ENCODE data around the gene NDUFB10. TPM values are rescaled to one million over a fixed set of nuclear protein-coding genes. Genes with fewer than 3 reads are reported as not detected.
A peak's percentile ranks its signal among the peaks of the same experiment; 100 is the strongest.

Gene NDUFB10
- total and polyA plus RNA-seq, 10 of the 15 experiments (the other 5 are each of a cell fraction or from before 2014, with no cell fraction given), result 52.2 to 319 (median 130) TPM

DNA sequence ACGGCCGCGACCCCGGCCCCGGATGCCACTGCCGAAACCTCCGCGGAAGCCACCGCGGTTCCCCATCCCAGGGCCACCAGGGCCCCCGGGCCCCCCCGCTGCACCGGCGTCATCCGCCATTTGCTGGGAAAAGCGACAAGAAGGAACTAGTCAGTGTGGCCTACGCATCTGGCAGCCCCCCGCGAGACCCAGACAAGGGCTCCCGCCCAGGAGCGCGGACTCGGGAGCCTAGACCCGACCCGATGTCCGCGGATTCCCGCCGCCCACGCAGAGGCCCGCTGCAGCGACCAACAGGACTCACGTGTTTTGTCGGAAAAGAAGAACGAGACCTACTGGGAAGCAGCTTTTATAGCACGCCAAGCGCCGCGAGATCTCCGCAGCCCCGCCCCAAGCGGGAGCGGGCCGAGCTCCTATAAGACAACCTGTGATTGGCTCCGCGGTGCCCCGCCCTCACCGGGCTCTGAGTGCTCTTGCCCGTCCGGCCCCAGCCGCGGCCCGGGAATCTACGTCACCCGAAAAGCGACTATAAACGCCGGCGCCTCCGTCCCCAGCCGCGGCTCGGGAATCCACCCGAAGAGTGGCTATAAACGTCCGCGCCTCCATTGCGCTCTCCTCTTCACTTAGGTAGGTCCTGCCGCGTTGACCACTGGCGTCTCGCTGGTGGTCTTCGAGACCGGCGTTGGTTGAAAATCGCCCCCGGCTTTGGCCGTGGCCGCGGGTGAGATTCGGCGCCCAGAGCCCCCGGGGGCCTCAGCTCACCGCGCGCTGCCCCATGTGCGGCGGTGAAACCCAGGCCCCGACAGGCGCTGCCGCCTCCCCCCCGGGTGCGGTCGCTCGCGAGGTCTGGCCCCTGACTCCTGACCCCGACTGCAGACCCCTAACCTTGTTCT is 5.4 kb downstream of the NDUFB10 start, which contains the start of gene RPS2 (continued):
- TF ChIP-seq TAF1 (IDR thresholded peaks at IDR 0.05; ENCODE audit: borderline replicate concordance, low read depth, low read length), result peak; percentile 100
- TF ChIP-seq, protein P1, sequence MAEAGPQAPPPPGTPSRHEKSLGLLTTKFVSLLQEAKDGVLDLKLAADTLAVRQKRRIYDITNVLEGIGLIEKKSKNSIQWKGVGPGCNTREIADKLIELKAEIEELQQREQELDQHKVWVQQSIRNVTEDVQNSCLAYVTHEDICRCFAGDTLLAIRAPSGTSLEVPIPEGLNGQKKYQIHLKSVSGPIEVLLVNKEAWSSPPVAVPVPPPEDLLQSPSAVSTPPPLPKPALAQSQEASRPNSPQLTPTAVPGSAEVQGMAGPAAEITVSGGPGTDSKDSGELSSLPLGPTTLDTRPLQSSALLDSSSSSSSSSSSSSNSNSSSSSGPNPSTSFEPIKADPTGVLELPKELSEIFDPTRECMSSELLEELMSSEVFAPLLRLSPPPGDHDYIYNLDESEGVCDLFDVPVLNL (IDR thresholded peaks at IDR 0.05; ENCODE audit: low read depth, low read length), result peak; percentile 40; the same call in 1 of the 2 replicates
- peak; percentile 45; the same call in 1 of the 2 replicates for TF ChIP-seq NFIC (IDR thresholded peaks at IDR 0.05; ENCODE audit: low read depth, low read length)
- TF ChIP-seq, protein P2, sequence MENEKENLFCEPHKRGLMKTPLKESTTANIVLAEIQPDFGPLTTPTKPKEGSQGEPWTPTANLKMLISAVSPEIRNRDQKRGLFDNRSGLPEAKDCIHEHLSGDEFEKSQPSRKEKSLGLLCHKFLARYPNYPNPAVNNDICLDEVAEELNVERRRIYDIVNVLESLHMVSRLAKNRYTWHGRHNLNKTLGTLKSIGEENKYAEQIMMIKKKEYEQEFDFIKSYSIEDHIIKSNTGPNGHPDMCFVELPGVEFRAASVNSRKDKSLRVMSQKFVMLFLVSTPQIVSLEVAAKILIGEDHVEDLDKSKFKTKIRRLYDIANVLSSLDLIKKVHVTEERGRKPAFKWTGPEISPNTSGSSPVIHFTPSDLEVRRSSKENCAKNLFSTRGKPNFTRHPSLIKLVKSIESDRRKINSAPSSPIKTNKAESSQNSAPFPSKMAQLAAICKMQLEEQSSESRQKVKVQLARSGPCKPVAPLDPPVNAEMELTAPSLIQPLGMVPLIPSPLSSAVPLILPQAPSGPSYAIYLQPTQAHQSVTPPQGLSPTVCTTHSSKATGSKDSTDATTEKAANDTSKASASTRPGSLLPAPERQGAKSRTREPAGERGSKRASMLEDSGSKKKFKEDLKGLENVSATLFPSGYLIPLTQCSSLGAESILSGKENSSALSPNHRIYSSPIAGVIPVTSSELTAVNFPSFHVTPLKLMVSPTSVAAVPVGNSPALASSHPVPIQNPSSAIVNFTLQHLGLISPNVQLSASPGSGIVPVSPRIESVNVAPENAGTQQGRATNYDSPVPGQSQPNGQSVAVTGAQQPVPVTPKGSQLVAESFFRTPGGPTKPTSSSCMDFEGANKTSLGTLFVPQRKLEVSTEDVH (IDR thresholded peaks at IDR 0.05; ENCODE audit: low read depth, partially characterized antibody), result no peak
- peak; percentile 99 for TF ChIP-seq CBFB (IDR thresholded peaks at IDR 0.05; ENCODE audit: low read depth)
- peak; percentile 92 for TF ChIP-seq KLF5 (IDR thresholded peaks at IDR 0.05; ENCODE audit: partially characterized antibody)
- TF ChIP-seq SUZ12 (IDR thresholded peaks at IDR 0.05; ENCODE audit: unreplicated experiment), result no peak
- peak; percentile 99 for TF ChIP-seq CHD2 (IDR thresholded peaks at IDR 0.05; ENCODE audit: borderline replicate concordance, low read depth, low read length)
- TF ChIP-seq, protein P3, sequence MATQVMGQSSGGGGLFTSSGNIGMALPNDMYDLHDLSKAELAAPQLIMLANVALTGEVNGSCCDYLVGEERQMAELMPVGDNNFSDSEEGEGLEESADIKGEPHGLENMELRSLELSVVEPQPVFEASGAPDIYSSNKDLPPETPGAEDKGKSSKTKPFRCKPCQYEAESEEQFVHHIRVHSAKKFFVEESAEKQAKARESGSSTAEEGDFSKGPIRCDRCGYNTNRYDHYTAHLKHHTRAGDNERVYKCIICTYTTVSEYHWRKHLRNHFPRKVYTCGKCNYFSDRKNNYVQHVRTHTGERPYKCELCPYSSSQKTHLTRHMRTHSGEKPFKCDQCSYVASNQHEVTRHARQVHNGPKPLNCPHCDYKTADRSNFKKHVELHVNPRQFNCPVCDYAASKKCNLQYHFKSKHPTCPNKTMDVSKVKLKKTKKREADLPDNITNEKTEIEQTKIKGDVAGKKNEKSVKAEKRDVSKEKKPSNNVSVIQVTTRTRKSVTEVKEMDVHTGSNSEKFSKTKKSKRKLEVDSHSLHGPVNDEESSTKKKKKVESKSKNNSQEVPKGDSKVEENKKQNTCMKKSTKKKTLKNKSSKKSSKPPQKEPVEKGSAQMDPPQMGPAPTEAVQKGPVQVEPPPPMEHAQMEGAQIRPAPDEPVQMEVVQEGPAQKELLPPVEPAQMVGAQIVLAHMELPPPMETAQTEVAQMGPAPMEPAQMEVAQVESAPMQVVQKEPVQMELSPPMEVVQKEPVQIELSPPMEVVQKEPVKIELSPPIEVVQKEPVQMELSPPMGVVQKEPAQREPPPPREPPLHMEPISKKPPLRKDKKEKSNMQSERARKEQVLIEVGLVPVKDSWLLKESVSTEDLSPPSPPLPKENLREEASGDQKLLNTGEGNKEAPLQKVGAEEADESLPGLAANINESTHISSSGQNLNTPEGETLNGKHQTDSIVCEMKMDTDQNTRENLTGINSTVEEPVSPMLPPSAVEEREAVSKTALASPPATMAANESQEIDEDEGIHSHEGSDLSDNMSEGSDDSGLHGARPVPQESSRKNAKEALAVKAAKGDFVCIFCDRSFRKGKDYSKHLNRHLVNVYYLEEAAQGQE (IDR thresholded peaks at IDR 0.05; ENCODE audit: low read depth, low read length), result peak; percentile 63
- TF ChIP-seq, protein P4, sequence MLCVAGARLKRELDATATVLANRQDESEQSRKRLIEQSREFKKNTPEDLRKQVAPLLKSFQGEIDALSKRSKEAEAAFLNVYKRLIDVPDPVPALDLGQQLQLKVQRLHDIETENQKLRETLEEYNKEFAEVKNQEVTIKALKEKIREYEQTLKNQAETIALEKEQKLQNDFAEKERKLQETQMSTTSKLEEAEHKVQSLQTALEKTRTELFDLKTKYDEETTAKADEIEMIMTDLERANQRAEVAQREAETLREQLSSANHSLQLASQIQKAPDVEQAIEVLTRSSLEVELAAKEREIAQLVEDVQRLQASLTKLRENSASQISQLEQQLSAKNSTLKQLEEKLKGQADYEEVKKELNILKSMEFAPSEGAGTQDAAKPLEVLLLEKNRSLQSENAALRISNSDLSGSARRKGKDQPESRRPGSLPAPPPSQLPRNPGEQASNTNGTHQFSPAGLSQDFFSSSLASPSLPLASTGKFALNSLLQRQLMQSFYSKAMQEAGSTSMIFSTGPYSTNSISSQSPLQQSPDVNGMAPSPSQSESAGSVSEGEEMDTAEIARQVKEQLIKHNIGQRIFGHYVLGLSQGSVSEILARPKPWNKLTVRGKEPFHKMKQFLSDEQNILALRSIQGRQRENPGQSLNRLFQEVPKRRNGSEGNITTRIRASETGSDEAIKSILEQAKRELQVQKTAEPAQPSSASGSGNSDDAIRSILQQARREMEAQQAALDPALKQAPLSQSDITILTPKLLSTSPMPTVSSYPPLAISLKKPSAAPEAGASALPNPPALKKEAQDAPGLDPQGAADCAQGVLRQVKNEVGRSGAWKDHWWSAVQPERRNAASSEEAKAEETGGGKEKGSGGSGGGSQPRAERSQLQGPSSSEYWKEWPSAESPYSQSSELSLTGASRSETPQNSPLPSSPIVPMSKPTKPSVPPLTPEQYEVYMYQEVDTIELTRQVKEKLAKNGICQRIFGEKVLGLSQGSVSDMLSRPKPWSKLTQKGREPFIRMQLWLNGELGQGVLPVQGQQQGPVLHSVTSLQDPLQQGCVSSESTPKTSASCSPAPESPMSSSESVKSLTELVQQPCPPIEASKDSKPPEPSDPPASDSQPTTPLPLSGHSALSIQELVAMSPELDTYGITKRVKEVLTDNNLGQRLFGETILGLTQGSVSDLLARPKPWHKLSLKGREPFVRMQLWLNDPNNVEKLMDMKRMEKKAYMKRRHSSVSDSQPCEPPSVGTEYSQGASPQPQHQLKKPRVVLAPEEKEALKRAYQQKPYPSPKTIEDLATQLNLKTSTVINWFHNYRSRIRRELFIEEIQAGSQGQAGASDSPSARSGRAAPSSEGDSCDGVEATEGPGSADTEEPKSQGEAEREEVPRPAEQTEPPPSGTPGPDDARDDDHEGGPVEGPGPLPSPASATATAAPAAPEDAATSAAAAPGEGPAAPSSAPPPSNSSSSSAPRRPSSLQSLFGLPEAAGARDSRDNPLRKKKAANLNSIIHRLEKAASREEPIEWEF (IDR thresholded peaks at IDR 0.05; ENCODE audit: insufficient replicate concordance, low read depth, low read length), result no peak
- TF ChIP-seq ZBED1 (IDR thresholded peaks at IDR 0.05; ENCODE audit: borderline replicate concordance), result 0 out of 2 replicates have a peak, but pooled peaks have one; percentile 68
- TF ChIP-seq CBX5 (IDR thresholded peaks at IDR 0.05; ENCODE audit: low read depth), result peak; percentile 70; the same call in 1 of the 2 replicates
- no peak for TF ChIP-seq MTA2 (IDR thresholded peaks at IDR 0.05; ENCODE audit: low read depth)
- peak; percentile 54 for TF ChIP-seq DPF2 (IDR thresholded peaks at IDR 0.05)
- peak; percentile 99 for TF ChIP-seq SMAD5 (IDR thresholded peaks at IDR 0.05; ENCODE audit: low read depth)
- TF ChIP-seq IRF4 (IDR thresholded peaks at IDR 0.05; ENCODE audit: low read depth, low read length), result peak; percentile 63

All from GM12878 (cell line).